HepG2 (cell line): ENCODE measurements around the gene ZNF526. TPM values are rescaled to one million over a fixed set of nuclear protein-coding genes. Genes with fewer than 3 reads are reported as not detected.
A peak's percentile ranks its signal among the peaks of the same experiment; 100 is the strongest.

Source experiments
- CHD4 ChIP-seq: fragments of 200-600 bp; sonication (generic); IDR thresholded peaks from 2 replicates; pipeline ENCODE4 v1.7.0; 2017; ENCODE audit warnings: mild to moderate bottlenecking, low read length, borderline replicate concordance
- CREB1 ChIP-seq, 2 experiments: fragments of 450-650 bp in 1 of 2; IDR thresholded peaks; 2 replicates each; pipeline ENCODE4 v1.6.1; 2016 to 2017; ENCODE audit warnings: control low read depth in 1 of 2, mild to moderate bottlenecking in 1 of 2, missing compliant biosample characterization in 1 of 2, missing genetic modification characterization in 1 of 2
- FOXK1 ChIP-seq: sonication (generic); formaldehyde crosslinking; IDR thresholded peaks from 2 replicates; pipeline ENCODE4 v1.4.0; 2020; ENCODE audit warnings: low read depth, missing genetic modification reagents, borderline replicate concordance
- IRX3 ChIP-seq: sonication (generic); formaldehyde crosslinking; IDR thresholded peaks from 2 replicates; pipeline ENCODE4 v1.8.1; 2023; ENCODE audit warnings: mild to moderate bottlenecking, low read depth, missing genetic modification reagents, borderline replicate concordance
- MTF2 ChIP-seq: sonication (generic); formaldehyde crosslinking; IDR thresholded peaks from 2 replicates; pipeline ENCODE4 v1.5.0; 2020; ENCODE audit warnings: missing genetic modification reagents, borderline replicate concordance
- NCOA5 ChIP-seq: sonication (generic); formaldehyde crosslinking; IDR thresholded peaks from 2 replicates; pipeline ENCODE4 v1.4.0; 2020; ENCODE audit warnings: missing genetic modification reagents
- TEAD2 ChIP-seq: sonication (generic); formaldehyde crosslinking; IDR thresholded peaks from 2 replicates; pipeline ENCODE4 v1.9.0; 2021; ENCODE audit warnings: missing genetic modification reagents
- THAP11 ChIP-seq: IDR thresholded peaks from 2 replicates; pipeline ENCODE4 v1.6.1; 2016; ENCODE audit warnings: missing biosample characterization, missing genetic modification reagents
- ZBTB1 ChIP-seq: sonication (generic); formaldehyde crosslinking; IDR thresholded peaks from 2 replicates; pipeline ENCODE4 v1.4.0; 2020; ENCODE audit warnings: missing genetic modification reagents, borderline replicate concordance
- ZBTB38 ChIP-seq: sonication (generic); formaldehyde crosslinking; IDR thresholded peaks from 2 replicates; pipeline ENCODE4 v1.5.1; 2020; ENCODE audit warnings: mild to moderate bottlenecking, missing genetic modification reagents
- ZNF75D ChIP-seq: sonication (generic); formaldehyde crosslinking; IDR thresholded peaks from 2 replicates; pipeline ENCODE4 v1.8.1; 2023; ENCODE audit warnings: missing genetic modification reagents, mild to moderate bottlenecking, borderline replicate concordance
- polyA plus RNA-seq, 8 experiments: library from polyadenylated mRNA; depleted of rRNA in 3 of 8; stranded (reverse) in 7 of 8; unstranded in 1 of 8; fragments of >200 nt; fragmentation: Illumina TruSeq in 4 of 8; extraction: Trizol in 4 of 8; gene quantifications; 2 replicates each; pipeline versions ENCODE4 v1.2.1 to v1.2.3, GENCODE V29; 2011 to 2016; ENCODE audit warnings: low read depth in 4 of 8, missing spikeins in 1 of 8, mixed read lengths in 1 of 8; ENCODE audit not compliant: insufficient read depth in 1 of 8
- total RNA-seq, 5 experiments: library from RNA; depleted of rRNA; stranded (reverse); fragments of >200 nt; fragmentation: Illumina TruSeq; extraction: Trizol; gene quantifications; 2 replicates each; pipeline ENCODE4 v1.2.3, GENCODE V29; 2016; ENCODE audit warnings: low read depth in 1 of 5
- TF ChIP-seq, protein P1 (sequence below): sonication (generic); formaldehyde crosslinking; IDR thresholded peaks from 2 replicates; pipeline ENCODE4 v1.4.0; 2020; ENCODE audit warnings: mild to moderate bottlenecking, missing genetic modification reagents, borderline replicate concordance
- TF ChIP-seq, protein P2 (sequence below), 2 experiments: IDR thresholded peaks; 2 replicates each; pipeline ENCODE4 v1.6.1; 2011 to 2012; ENCODE audit warnings: low read length in 2 of 2, borderline replicate concordance in 1 of 2, low read depth in 1 of 2, mild to moderate bottlenecking in 1 of 2, moderate library complexity in 1 of 2
- TF ChIP-seq, protein P3 (sequence below): sonication (generic); formaldehyde crosslinking; IDR thresholded peaks from 2 replicates; pipeline ENCODE4 v1.5.0; 2020; ENCODE audit warnings: mild to moderate bottlenecking, low read depth, missing genetic modification reagents, borderline replicate concordance
- TF ChIP-seq, protein P4 (sequence below): sonication (generic); formaldehyde crosslinking; IDR thresholded peaks from 2 replicates; pipeline ENCODE4 v1.4.0; 2020; ENCODE audit warnings: missing genetic modification reagents

ZNF526 gene
- total and polyA plus RNA-seq, 2 of the 13 experiments (the other 11 are each of a cell fraction or from before 2014, with no cell fraction given) = 3.3 to 8.4 TPM

DNA sequence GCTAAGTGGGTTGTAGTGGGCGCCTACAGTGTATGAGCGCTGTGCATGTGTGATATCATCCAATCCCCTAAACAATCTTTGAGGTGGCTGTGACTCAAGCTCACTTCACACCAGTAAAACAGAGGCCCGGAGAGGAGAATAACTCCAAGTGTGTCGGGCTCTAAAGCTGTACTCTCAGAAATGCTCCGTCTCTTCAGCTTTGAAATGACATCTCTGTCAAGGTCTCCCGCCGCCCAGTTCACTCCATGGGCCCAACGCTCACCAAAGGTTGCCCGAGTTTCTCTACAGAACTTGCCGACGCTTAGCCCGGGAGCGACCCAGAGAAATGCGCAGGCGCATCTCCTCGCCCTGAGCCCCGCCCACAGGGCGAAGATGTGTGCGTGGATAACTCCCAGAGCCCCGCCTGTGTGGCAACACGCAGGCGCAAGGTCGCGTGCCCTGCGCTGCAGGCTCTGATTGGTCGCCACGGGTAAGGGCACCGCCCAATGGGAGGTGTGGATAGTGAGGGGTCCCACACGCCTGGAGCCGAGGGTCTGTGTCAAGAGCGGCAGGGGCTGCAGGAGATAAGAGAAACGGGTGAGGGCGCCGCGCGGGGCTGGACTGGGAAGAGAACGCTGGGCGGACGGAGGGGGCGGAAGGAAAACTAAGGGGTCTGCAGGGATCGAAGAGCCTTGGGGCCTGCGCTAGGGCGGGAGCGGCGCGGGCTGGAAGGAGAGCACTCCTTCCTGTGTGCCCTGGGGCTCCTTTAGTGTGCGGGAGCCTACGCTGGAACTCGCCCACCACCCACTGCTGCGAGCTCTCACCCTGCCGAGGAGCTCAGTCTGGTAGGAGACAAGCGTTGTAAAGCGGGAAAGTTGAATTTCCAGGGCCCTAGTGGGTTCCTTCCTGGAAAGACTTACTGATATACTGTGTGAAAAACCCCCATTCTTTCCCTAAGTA lies at the start of gene ZNF526 (continued):
- TF ChIP-seq, protein P1, sequence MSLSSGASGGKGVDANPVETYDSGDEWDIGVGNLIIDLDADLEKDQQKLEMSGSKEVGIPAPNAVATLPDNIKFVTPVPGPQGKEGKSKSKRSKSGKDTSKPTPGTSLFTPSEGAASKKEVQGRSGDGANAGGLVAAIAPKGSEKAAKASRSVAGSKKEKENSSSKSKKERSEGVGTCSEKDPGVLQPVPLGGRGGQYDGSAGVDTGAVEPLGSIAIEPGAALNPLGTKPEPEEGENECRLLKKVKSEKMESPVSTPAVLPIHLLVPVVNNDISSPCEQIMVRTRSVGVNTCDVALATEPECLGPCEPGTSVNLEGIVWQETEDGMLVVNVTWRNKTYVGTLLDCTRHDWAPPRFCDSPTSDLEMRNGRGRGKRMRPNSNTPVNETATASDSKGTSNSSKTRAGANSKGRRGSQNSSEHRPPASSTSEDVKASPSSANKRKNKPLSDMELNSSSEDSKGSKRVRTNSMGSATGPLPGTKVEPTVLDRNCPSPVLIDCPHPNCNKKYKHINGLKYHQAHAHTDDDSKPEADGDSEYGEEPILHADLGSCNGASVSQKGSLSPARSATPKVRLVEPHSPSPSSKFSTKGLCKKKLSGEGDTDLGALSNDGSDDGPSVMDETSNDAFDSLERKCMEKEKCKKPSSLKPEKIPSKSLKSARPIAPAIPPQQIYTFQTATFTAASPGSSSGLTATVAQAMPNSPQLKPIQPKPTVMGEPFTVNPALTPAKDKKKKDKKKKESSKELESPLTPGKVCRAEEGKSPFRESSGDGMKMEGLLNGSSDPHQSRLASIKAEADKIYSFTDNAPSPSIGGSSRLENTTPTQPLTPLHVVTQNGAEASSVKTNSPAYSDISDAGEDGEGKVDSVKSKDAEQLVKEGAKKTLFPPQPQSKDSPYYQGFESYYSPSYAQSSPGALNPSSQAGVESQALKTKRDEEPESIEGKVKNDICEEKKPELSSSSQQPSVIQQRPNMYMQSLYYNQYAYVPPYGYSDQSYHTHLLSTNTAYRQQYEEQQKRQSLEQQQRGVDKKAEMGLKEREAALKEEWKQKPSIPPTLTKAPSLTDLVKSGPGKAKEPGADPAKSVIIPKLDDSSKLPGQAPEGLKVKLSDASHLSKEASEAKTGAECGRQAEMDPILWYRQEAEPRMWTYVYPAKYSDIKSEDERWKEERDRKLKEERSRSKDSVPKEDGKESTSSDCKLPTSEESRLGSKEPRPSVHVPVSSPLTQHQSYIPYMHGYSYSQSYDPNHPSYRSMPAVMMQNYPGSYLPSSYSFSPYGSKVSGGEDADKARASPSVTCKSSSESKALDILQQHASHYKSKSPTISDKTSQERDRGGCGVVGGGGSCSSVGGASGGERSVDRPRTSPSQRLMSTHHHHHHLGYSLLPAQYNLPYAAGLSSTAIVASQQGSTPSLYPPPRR (CRISPR knock-in tag) = no peak
- TF ChIP-seq ZNF75D (CRISPR knock-in tag) (no peak), THAP11 (CRISPR knock-in tag) (peak; percentile 95), CHD4 (no peak), ZBTB1 (no peak), FOXK1 (CRISPR knock-in tag) (peak; percentile 85; the same call in 1 of the 2 replicates), CREB1 (IDR thresholded peaks at IDR 0.05) (peak; percentile 74), CREB1 (CRISPR knock-in tag; IDR thresholded peaks at IDR 0.05) (peak; percentile 79), MTF2 (CRISPR knock-in tag) (no peak), NCOA5 (CRISPR knock-in tag) (no peak), TEAD2 (CRISPR knock-in tag) (no peak), IRX3 (CRISPR knock-in tag) (no peak), ZBTB38 (no peak; the same call in 1 of the 2 replicates)
- TF ChIP-seq, protein P2, sequence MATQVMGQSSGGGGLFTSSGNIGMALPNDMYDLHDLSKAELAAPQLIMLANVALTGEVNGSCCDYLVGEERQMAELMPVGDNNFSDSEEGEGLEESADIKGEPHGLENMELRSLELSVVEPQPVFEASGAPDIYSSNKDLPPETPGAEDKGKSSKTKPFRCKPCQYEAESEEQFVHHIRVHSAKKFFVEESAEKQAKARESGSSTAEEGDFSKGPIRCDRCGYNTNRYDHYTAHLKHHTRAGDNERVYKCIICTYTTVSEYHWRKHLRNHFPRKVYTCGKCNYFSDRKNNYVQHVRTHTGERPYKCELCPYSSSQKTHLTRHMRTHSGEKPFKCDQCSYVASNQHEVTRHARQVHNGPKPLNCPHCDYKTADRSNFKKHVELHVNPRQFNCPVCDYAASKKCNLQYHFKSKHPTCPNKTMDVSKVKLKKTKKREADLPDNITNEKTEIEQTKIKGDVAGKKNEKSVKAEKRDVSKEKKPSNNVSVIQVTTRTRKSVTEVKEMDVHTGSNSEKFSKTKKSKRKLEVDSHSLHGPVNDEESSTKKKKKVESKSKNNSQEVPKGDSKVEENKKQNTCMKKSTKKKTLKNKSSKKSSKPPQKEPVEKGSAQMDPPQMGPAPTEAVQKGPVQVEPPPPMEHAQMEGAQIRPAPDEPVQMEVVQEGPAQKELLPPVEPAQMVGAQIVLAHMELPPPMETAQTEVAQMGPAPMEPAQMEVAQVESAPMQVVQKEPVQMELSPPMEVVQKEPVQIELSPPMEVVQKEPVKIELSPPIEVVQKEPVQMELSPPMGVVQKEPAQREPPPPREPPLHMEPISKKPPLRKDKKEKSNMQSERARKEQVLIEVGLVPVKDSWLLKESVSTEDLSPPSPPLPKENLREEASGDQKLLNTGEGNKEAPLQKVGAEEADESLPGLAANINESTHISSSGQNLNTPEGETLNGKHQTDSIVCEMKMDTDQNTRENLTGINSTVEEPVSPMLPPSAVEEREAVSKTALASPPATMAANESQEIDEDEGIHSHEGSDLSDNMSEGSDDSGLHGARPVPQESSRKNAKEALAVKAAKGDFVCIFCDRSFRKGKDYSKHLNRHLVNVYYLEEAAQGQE (IDR thresholded peaks at IDR 0.05; ENCODE audit: borderline replicate concordance in 1 of 2, low read depth in 1 of 2, low read length in 2 of 2) = no peak; a peak in 1 of 4 replicates
- TF ChIP-seq, protein P3, sequence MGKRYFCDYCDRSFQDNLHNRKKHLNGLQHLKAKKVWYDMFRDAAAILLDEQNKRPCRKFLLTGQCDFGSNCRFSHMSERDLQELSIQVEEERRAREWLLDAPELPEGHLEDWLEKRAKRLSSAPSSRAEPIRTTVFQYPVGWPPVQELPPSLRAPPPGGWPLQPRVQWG (CRISPR knock-in tag) = no peak
- TF ChIP-seq, protein P4, sequence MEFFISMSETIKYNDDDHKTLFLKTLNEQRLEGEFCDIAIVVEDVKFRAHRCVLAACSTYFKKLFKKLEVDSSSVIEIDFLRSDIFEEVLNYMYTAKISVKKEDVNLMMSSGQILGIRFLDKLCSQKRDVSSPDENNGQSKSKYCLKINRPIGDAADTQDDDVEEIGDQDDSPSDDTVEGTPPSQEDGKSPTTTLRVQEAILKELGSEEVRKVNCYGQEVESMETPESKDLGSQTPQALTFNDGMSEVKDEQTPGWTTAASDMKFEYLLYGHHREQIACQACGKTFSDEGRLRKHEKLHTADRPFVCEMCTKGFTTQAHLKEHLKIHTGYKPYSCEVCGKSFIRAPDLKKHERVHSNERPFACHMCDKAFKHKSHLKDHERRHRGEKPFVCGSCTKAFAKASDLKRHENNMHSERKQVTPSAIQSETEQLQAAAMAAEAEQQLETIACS (CRISPR knock-in tag) = no peak
